Skeletal muscle satellite cell (primary cell): ENCODE results near the gene CENPM.
"Not testable (repeated sequence)": the region's sequence is repeated elsewhere in the genome, so short reads cannot be mapped to it uniquely, and the experiment has no call there.

ENCODE experiments used
- H3K27me3 ChIP-seq: 2 replicates; pipeline ENCODE4 v1.7.0; 2013; ENCODE audit warnings: low read length; ENCODE audit not compliant: control insufficient read depth, insufficient read depth
- H3K36me3 ChIP-seq: 2 replicates; pipeline ENCODE4 v1.7.0; 2013; ENCODE audit warnings: mild to moderate bottlenecking, control low read depth, low read length; ENCODE audit not compliant: insufficient read depth
- H3K4me1 ChIP-seq: 2 replicates; pipeline ENCODE4 v1.7.0; 2013; ENCODE audit warnings: low read length; ENCODE audit not compliant: control insufficient read depth, insufficient read depth
- H3K4me2 ChIP-seq: 2 replicates; pipeline ENCODE4 v1.7.0; 2013; ENCODE audit warnings: mild to moderate bottlenecking, low read length
- H3K4me3 ChIP-seq: 2 replicates; pipeline ENCODE4 v1.7.0; 2013; ENCODE audit warnings: low read length
- H3K9ac ChIP-seq: 2 replicates; pipeline ENCODE4 v1.7.0; 2013; ENCODE audit warnings: mild to moderate bottlenecking, low read depth, low read length, moderate library complexity
- H3K9me3 ChIP-seq: replicated peaks from 2 replicates; pipeline ENCODE4 v1.7.0; 2013; ENCODE audit warnings: mild to moderate bottlenecking, control low read depth, low read length

The CENPM gene

GRCh38 chr22:41964112-41964491 is 17.1 kb upstream of the CENPM start:
- Histone ChIP-seq H3K27me3 (peaks cover 24% of the 10 kb centered on the region), H3K4me1 (no peaks in the 10 kb centered on the region), H3K4me2 (no peak overlapping the region), H3K9ac (no peak overlapping the region), H3K9me3 (no peaks in the 10 kb centered on the region), H3K4me3 (no peak overlapping the region), H3K36me3 (no peaks in the 10 kb centered on the region)

GRCh38 chr22:41963453-41964111 is 16.6 kb upstream of the CENPM start:
- no peak overlapping the region for H3K9ac ChIP-seq
- H3K36me3 ChIP-seq, result no peaks in the 10 kb centered on the region
- H3K4me1 ChIP-seq, result no peaks in the 10 kb centered on the region
- H3K9me3 ChIP-seq, result no peaks in the 10 kb centered on the region
- no peak overlapping the region for H3K4me3 ChIP-seq
- peaks cover 24% of the 10 kb centered on the region for H3K27me3 ChIP-seq
- no peak overlapping the region for H3K4me2 ChIP-seq

- peaks cover 12% of the 10 kb centered on the region for H3K27me3 ChIP-seq
- H3K36me3 ChIP-seq, result no peaks in the 10 kb centered on the region
- H3K4me2 ChIP-seq, result no peak overlapping the region
- no peaks in the 10 kb centered on the region for H3K9me3 ChIP-seq
- no peak overlapping the region for H3K4me3 ChIP-seq
- H3K9ac ChIP-seq, result no peak overlapping the region
- no peaks in the 10 kb centered on the region for H3K4me1 ChIP-seq
Observed at GRCh38 chr22:41957941-41958556, 11.1 kb upstream of the CENPM start.

GRCh38 chr22:41952713-41953112 is 5.8 kb upstream of the CENPM start:
- Histone ChIP-seq H3K4me2 (no peak overlapping the region), H3K9ac (no peak overlapping the region), H3K27me3 (peaks cover 7% of the 10 kb centered on the region), H3K4me3 (no peak overlapping the region), H3K4me1 (no peaks in the 10 kb centered on the region), H3K36me3 (no peaks in the 10 kb centered on the region), H3K9me3 (no peaks in the 10 kb centered on the region)

- no peaks in the 10 kb centered on the region for H3K36me3 ChIP-seq
- no peak within 1 kb of the TSS for H3K9ac ChIP-seq
- peaks cover 7% of the 10 kb centered on the region for H3K27me3 ChIP-seq
- H3K4me2 ChIP-seq, result no peak within 1 kb of the TSS
- peaks cover 5% of the 10 kb centered on the region for H3K4me1 ChIP-seq
- H3K4me3 ChIP-seq, result no peak within 1 kb of the TSS
- H3K9me3 ChIP-seq, result no peaks in the 10 kb centered on the region
Observed at GRCh38 chr22:41951898-41952474, 5.0 kb upstream of the CENPM start, which contains the start of gene SMIM45. Gene SMIM45 (plus strand): TSS chr22:41952150.

- H3K27me3 ChIP-seq, result peaks cover 7% of the 10 kb centered on the region
- H3K4me1 ChIP-seq, result peaks cover 16% of the 10 kb centered on the region
- no peak overlapping the region for H3K9ac ChIP-seq
- H3K36me3 ChIP-seq, result no peaks in the 10 kb centered on the region
- H3K4me2 ChIP-seq, result no peak overlapping the region
- H3K4me3 ChIP-seq, result no peak overlapping the region
- H3K9me3 ChIP-seq, result no peaks in the 10 kb centered on the region
Observed at GRCh38 chr22:41949297-41949965, 2.5 kb upstream of the CENPM start.

DNA sequence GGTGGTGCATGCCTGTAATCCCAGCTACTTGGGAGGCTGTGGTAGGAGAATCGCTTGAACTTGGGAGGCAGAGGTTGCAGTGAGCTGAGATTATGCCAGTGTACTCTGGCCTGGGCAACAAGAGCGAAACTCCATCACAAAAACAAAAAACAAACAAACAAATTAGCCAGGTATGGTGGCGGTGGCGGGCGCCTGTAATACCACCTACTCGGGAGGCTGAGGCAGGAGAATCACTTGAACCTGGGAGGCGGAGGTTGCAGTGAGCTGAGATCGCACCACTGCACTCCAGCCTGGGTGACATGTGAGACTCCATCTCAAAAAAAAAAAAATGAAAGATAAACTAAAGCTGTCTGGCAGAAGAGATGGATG is 2.0 kb upstream of the CENPM start:
- H3K9me3 ChIP-seq, H3K4me2 ChIP-seq, H3K36me3 ChIP-seq, H3K9ac ChIP-seq, H3K4me3 ChIP-seq, H3K27me3 ChIP-seq: not testable (repeated sequence)
- peaks cover 16% of the 10 kb centered on the region for H3K4me1 ChIP-seq

- Histone ChIP-seq H3K4me3 (no peak overlapping the region), H3K4me1 (peaks cover 20% of the 10 kb centered on the region), H3K9me3 (no peaks in the 10 kb centered on the region), H3K4me2 (no peak overlapping the region), H3K27me3 (peaks cover 4% of the 10 kb centered on the region), H3K36me3 (no peaks in the 10 kb centered on the region), H3K9ac (no peak overlapping the region)
Observed at GRCh38 chr22:41948142-41948541, 1.2 kb upstream of the CENPM start.

GRCh38 chr22:41947424-41948080 is 600 bp upstream of the CENPM start:
- Histone ChIP-seq H3K27me3 (peaks cover 4% of the 10 kb centered on the region), H3K9me3 (no peaks in the 10 kb centered on the region), H3K4me3 (peak overlapping the region; percentile 92), H3K4me2 (peak overlapping the region; percentile 96), H3K36me3 (no peaks in the 10 kb centered on the region), H3K4me1 (peaks cover 20% of the 10 kb centered on the region), H3K9ac (peak overlapping the region; percentile 80)

DNA sequence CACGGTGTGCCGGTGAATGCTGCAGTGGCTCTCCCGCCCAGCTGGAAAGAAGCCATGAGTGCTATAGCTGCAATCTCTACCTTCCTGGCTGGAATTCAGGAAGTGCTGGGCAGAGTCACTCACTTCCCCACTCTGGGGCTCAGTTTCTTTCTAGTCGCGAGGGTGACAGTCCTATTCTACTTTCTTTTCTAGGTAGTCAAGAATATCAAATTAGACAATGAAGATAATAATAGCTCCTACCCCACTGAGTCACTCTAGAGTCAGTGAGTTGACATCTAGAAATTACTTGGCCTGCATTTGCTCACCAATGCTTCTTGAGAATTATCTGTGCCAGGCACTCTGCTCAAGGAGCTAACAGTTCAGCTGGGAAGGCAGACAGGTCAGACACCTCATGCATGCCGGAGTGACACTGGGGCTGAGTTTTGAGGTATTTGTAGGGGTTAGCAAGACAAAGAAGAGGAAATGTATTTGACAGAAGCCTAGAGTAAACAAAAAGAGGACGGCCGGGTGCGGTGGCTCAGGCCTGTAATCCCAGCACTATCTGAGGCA is 3.2 kb downstream of the CENPM start:
- Histone ChIP-seq H3K4me1 (peaks cover 41% of the 10 kb centered on the region), H3K9ac (no peak overlapping the region), H3K4me3 (no peak overlapping the region)

More for the DNA sequence above, 3.2 kb downstream of the CENPM start:
- Histone ChIP-seq H3K36me3 (no peaks in the 10 kb centered on the region), H3K9me3 (no peaks in the 10 kb centered on the region), H3K27me3 (no peaks in the 10 kb centered on the region), H3K4me2 (no peak overlapping the region)
